Brain pericyte (primary cell): ENCODE measurements around the gene P2RX4.
"Not testable (repeated sequence)": the region's sequence is repeated elsewhere in the genome, so short reads cannot be mapped to it uniquely, and the experiment has no call there.

Source experiments
- DNase-seq: peaks from one replicate; pipeline ENCODE4 v3.0.0-alpha.2; 2012; ENCODE audit warnings: low read depth, low spot score

Gene P2RX4

DNA sequence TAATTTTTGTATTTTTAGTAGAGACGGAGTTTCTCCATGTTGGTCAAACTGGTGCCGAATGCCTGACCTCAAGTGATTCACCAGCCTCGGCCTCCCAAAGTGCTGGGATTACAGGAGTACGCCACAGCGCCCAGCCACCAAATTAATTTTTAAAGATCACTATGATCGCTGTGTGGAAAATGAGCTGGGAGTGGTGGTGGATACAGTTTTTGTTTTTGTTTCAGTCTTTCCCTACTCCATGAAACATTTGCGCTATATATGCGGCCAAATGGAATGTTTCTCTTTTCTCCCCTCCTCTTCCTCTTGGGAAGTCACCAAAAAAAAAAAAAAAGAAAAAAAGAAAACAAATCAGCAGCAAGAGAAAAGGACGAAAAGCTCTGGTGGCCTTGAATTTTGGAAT lies 20.8 kb upstream of the P2RX4 start:
- no peak for DNase-seq

DNA sequence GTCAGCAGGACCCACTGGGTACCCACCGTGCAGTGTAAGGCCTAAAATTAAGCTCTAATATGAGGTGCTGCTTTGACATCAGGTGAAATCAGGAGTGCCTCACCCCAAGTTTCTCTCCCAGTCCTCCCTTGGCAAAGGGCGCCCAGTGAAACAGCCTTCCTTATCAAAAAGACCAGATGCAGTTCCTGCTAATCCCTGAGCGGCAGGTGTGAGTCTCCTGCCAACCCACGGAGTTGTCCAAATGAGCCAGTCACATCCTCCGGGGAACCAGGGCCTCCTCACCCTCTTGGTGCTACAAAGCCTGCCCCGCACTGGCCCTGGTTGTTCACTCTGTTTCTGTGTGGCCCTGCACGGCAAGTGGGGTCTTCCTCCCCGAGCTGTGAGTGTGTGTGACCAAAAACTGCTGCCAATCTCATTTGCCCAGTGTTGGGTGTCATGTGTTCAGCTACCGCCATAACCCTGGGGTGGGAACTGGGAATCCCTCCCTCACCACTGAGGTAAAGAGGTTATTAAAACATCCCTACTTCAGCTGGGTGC lies 20.2 kb upstream of the P2RX4 start:
- no peak for DNase-seq

GRCh38 chr12:121190523-121191031 lies 19.4 kb upstream of the P2RX4 start:
- DNase-seq, result no peak

DNA sequence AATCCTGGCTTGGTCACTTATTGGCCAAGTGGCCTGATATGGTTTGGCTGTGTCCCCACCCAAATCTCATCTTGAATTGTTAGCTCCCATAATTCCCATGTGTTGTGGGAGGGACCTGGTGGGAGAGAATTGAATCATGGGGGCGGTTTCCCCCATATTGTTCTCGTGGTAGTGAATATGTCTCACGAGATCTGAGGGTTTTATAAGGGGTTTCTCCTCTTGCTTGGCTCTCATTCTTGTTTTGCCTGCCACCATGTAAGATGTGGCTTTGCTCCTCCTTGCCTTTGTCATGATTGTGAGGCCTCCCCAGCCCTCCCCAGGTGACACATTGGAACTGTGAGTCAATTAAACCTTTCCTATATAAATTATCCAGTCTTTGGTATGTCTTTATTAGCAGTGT lies 18.8 kb upstream of the P2RX4 start:
- DNase-seq, result no peak

- DNase-seq, result no peak
Observed at GRCh38 chr12:121196902-121197301, 13.0 kb upstream of the P2RX4 start.

GRCh38 chr12:121198949-121199348 lies 11.0 kb upstream of the P2RX4 start:
- no peak for DNase-seq

DNA sequence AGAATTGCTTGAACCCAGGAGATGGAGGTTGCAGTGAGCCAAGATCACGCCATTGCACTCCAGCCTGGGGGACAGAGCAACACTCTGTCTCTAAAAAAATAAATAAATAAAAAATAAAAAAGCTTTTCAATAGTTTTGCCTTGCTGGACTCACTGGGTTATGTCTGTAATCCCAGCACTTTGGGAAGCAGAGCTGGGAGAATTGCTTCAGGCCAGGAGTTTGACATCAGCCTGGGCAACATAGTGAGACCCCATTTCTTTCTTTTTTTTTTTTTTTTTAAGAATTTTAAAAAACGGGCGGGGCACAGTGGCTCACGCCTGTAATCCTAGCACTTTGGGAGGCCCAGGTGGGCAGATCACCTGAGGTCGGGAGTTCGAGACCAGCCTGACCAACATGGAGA lies 8.8 kb upstream of the P2RX4 start:
- not testable (repeated sequence) for DNase-seq

DNA sequence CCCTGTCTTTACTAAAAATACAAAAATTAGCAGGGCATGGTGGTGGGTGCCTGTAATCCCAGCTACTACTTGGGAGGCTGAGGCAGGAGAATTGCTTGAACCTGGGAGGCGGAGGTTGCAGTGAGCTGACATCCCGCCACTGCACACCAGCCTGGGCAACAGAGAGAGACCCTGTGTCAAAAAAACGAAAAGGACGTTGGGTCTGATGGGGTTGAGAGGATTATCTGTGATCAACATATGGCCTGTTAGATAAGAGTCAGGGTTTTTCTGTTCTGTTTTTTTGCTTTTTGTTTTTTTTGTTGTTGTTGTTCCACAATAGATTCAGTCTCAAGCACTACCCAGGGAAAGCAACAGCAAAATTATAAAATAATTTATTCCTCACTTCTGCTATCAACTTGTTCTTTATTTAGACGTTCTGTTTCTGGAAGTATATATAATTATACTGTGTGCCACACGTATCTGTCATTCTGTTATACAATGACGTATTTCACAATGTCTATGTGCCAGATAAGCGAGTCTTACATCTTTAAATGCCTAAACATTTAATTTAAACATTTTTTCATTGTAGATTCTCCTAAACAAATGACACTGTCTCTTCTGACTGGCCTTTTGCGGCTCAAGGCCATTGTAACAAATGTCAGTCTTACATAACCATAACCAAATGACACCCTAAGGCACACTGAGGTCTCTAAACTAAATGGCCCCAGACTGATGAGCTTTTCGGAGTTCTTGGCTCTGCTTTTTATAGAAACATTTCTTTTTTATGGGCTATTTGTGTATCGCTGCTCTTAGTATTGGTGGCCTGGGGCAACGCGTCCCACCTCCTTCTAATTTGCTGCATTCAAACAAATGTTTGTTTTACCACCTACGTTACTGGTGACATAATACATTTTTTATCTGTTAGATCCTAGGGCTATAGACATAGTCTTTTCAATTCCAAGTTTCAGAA lies 7.2 kb upstream of the P2RX4 start:
- no peak for DNase-seq

DNA sequence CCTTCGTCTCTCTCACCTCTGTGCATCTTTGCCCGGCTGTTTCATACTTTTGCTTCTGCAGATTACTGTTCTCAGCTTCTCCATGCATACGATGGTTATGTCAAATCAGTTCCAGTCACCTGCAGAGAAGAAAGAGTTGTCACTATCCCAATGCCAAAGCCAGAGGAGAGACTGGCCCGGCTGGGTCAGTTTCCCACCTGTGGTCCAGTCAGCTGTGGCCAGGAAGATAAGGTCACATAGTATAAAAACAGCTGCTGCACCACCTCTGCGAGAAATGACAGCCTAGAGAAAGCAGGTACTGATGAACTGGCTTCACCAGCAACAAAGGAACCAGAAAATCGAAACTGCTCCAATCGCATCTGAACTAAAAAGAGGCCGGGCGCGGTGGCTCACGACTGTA lies 6.4 kb upstream of the P2RX4 start:
- no peak for DNase-seq

GRCh38 chr12:121205491-121205890 lies 4.4 kb upstream of the P2RX4 start:
- no peak for DNase-seq

DNA sequence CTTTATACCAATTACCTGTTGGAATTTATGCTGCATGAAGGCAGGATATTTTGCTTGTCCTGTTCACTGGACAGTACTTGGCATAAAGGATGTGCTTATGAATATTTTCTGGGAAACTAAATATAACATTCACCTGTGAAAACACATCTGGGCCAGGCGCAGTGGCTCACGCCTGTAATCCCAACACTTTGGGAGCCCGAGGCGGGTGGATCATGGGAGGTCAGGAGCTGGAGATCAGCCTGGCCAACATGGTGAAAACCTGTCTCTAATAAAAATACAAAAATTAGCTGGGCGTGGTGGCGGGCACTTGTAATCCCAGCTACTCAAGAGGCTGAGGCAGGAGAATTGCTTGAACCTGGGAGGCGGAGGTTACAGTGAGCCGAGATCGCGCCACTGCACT lies 1.4 kb upstream of the P2RX4 start:
- not testable (repeated sequence) for DNase-seq

- no peak for DNase-seq
Observed at GRCh38 chr12:121209221-121209620, 708 bp upstream of the P2RX4 start.

GRCh38 chr12:121212875-121213274 lies 2.9 kb downstream of the P2RX4 start:
- no peak for DNase-seq

GRCh38 chr12:121214166-121214777 lies 4.3 kb downstream of the P2RX4 start:
- DNase-seq, result no peak

DNA sequence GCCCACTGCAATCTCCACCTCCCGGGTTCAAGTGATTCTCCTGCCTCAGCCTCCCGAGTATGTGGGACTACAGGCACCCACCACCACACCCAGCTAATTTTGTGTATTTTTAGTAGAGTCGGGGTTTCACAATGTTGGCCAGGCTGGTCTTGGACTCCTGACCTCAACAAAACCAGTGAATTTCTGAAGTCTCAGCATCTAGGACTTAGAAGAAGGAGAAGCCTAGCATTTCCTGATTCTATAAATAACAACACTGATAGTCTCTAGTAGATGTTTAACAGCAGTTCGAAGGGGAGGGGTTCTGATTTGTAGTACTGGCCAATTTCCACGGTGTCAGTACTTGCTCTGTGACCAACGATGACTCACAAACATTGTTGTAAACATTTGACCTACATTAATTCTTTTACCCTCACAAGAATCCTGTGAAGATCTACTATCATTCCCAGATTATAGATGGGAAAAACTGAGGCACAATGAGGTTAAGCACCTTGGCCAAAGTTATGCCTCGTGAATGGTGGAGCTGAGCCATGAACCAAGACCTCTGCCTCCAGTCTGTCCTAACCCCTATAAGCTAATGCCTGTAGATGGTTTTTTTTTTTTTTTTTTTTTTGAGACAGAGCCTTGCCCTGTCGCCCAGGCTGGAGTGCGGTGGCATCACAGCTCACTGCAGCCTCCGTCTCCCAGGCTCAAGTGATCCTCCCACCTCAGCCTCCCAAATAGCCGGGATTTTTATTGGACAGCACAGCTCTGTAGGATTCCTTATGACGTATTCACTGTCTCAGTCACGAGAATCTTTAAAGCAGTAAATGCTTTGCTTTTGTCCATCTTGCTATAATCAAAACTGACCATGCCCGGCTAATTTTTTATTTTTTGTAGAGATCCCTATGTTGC lies 5.2 kb downstream of the P2RX4 start:
- no peak for DNase-seq

DNA sequence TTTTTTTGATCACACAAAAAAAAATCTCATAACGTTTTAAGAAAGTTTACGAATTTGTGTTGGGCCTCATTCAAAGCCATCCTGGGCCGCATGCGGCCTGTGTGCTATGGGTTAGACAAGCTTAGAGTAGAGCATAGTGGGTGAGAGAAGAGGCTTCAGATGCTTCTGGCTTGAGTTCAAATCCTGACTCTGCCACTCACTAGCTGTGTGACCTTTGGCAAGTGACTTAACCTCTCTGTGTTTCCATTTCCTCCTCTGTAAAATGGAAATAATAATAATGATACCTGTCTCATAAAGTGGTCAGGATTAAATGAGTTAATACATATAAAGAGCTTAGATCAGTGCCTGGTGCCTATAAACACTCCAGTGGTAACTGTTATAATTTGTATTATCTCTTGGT lies 6.2 kb downstream of the P2RX4 start:
- no peak for DNase-seq

- no peak for DNase-seq
Observed at GRCh38 chr12:121217063-121217462, 7.1 kb downstream of the P2RX4 start.

DNA sequence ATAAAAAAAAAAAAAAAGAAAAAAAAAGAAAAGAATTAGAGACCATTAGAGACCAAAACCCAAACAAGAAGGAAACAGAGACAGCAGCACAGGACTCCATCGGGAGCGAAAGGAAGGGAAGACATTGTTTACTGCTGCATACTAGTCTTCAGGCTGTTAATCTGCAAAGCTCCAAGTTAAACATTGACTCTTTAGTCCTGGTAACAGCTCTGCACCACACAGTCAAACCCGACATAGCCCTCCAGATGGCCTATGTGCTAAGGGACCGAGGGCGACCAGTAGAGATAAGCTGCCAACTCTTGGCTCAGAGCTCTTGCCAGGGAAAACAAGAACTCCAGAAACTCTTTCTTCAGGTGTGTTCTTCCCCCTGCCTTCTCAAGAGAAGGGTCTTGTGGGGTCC lies 7.8 kb downstream of the P2RX4 start:
- DNase-seq, result no peak

GRCh38 chr12:121218588-121219352 lies 8.8 kb downstream of the P2RX4 start:
- DNase-seq, result no peak

GRCh38 chr12:121219353-121219986 lies 9.5 kb downstream of the P2RX4 start:
- no peak for DNase-seq
